Activated naive CD4-positive, alpha-beta T cell treated with anti-CD3 and anti-CD28 coated beads, Interleukin-2, amount 50 U/mL, for 72 hours (primary cell): ENCODE measurements around the gene NOS1AP. TPM values are rescaled to one million over a fixed set of nuclear protein-coding genes. Genes with fewer than 3 reads are reported as not detected.

Source experiments
- ATAC-seq, 2 donors: fragments of 150-1000 bp; cut with Tn5 transposase; 2 replicates each; pipeline ENCODE4 v1.10.0; 2021; ENCODE audit warnings: mild to moderate bottlenecking in 2 of 2, moderate library complexity in 2 of 2
- DNase-seq, 2 donors: peaks; one replicate each; pipeline ENCODE4 v3.0.0; 2021 to 2022; ENCODE audit warnings: low spot score in 2 of 2
- H3K27ac Mint-ChIP-seq, 2 donors: one replicate each; pipeline ENCODE4 v1.8.0; 2022; ENCODE audit warnings: mild to moderate bottlenecking in 2 of 2, mixed read lengths in 2 of 2
- H3K36me3 Mint-ChIP-seq, 2 donors: one replicate each; pipeline ENCODE4 v1.8.0; 2022; ENCODE audit warnings: mixed read lengths in 2 of 2
- H3K9me3 Mint-ChIP-seq, 2 donors: one replicate each; pipeline ENCODE4 v1.8.0; 2022; ENCODE audit warnings: mixed read lengths in 2 of 2
- total RNA-seq, 2 donors: library from RNA; stranded (reverse); gene quantifications; one replicate each; pipeline ENCODE4 v1.2.3, GENCODE V29; 2022

Gene NOS1AP
- total RNA-seq, 2 donors from 2014 or later: 0.18 to 0.27 TPM

DNA sequence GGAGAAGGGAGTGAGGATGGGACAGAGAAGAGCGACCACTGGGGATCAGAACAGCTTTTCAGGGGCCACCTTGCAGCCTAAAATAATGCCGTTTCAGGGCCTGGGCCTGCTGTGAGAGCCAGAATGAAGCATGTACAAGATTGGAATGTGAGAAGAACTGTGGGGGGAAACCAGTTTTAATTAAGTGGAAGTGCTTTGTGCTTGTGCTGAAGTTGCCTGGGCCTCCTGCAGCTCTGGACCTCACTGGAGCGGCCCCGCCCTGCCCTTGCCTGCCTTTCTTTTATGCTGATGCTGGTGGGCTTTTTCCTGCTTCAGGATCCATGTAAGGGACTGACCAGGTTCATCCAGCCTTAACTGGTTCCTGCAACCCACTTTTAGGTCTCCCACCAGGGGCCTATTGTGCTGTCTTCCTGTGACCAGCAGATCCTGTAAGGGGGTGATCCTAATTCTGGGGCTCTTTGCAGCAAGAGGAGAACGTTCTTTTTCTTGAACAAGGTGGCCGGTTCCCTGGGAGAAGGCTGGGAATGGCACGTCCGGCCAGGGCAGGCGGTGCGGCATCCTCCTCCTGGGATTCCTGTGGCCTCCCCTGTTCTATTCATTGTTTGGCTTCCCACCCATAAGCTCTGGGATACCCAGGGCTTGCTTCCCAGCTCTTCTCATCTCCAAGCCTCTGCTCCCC is 315.2 kb downstream of the NOS1AP start:
- no peak for DNase-seq
- no peaks in the 10 kb centered on the region for H3K36me3 Mint-ChIP-seq
- ATAC-seq: no peak
- peak overlapping the region in 1 of 2 donors; percentile 52 for H3K27ac Mint-ChIP-seq
- H3K9me3 Mint-ChIP-seq: no peaks in the 10 kb centered on the region

DNA sequence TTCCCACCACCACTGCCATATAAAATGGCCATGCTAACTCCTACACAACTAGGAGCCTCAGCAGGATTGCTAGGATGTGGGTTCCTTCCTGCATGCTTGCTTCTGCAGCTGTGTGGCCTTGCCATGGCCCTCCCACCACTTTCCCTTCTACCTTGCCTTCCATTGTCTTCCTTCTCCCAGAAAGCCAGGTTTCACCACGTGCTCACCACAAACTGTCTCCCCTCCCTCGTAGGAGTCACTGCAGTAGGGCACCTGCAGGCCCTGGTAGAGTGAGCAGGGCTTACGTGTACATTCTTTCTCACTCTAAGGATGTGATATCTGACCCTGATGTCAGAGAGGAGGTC is 315.8 kb downstream of the NOS1AP start:
- ATAC-seq (no peak), DNase-seq (no peak)
- Mint-ChIP-seq H3K9me3 (no peaks in the 10 kb centered on the region), H3K36me3 (no peaks in the 10 kb centered on the region), H3K27ac (no peak overlapping the region)

DNA sequence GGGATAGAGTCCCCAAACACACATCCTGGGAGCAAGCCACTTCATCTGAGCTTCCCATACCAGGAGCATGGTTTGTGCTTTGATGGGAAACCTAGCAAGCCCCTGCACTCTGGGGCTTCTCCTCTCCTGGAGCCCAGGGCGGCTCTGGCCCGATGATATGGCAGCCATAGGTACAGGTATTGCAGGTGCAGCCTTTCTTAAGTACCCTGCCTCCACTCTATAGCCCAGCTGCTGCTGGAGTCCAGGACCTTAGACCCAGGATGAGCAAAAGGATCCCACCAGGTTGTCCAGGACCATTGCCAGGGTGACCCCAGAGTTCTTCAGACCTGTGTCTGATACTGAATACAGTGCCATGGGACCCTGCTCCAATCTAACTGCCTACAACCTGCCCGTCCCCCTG is 316.2 kb downstream of the NOS1AP start:
- H3K36me3 Mint-ChIP-seq: no peaks in the 10 kb centered on the region
- no peaks in the 10 kb centered on the region for H3K9me3 Mint-ChIP-seq
- no peak overlapping the region for H3K27ac Mint-ChIP-seq
- ATAC-seq (no peak), DNase-seq (no peak)

DNA sequence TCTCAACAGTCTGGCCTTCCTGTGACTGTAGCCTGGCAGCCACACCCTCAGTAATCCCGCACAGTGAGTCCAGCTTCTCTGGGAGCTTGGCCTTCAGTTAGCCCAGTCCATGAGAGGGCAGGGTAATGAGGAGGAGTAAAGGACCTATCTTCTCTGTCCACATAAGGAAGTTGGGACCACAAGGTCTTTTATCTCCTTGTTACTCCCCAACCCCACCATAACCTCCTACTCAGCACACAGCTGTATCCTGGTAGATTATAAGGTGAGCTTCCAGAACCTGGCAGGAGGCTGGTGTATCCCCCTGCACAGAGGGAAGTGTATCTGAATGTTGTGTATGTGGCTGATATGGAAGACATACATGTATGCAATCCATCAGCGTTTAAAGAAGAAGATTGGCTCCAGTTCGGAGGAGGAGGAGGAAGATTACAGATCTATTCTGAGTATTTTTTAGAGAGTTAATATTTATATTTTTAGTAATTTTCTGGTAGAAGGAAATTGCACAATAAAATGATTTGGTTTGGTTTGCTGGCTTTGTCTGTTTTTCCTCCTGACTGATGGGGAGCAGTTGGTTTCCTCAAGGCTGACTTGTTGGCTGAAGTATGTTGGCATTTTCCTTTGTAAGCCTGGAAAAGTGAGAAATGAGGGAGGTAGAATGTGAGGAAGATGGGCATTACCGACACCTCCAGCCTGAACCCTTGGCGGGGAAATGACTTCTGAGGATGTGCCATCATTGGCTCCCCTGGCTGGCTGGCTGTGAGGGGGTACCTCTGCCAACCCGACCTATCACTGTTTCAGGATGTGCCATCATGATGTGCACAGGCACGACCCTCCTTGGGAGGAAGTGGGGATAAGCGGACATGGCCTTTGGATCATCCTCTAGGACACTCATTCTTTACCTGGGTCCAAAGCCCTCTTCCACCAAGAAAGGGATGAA is 317.1 kb downstream of the NOS1AP start:
- ATAC-seq: no peak
- H3K9me3 Mint-ChIP-seq: no peaks in the 10 kb centered on the region
- H3K27ac Mint-ChIP-seq: no peak overlapping the region

DNA sequence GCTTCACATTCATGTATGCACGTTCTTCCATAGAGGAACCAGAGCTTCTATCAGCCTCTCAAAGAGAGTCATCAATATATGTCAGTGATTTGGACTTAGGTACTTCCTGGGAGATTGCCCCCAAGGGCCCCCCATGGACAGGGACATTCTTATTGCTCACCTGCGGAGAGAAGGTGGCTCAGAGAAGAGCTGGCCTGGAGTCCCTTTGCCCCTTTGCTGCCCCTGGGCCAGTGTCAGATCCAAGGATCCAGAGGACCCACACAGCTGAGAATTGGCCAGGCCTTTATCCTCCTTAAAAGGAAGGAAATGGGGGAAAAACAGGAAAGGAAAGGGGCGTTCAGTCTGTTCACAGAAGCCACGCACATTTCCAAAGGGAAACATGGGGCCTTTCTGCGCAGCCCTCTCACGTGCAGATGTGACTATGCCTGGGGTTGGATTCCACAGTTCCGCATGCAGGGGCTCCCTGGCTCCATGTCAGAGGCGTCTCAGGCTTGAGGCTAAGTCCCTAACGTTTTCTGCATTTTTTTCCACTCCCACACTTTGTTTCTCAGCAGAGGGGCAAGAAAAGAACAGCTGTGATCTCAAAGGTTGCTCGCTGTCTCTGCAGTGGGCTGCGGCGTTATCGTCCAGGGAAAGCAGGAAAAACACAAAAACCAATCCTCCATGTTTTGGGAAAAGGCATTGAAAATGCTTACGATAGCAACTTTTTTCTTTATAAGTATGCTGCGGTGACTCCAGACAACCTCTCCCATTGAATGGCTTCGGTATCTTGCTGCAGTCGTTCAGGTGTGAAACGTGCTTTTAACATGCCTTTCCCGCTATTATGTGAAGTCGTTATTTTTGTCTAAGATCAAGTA is 318.0 kb downstream of the NOS1AP start:
- no peak for ATAC-seq
- H3K9me3 Mint-ChIP-seq: no peaks in the 10 kb centered on the region
- DNase-seq: no peak

More for the DNA sequence above, 317.1 kb downstream of the NOS1AP start:
- no peak for DNase-seq
- no peaks in the 10 kb centered on the region for H3K36me3 Mint-ChIP-seq

DNA sequence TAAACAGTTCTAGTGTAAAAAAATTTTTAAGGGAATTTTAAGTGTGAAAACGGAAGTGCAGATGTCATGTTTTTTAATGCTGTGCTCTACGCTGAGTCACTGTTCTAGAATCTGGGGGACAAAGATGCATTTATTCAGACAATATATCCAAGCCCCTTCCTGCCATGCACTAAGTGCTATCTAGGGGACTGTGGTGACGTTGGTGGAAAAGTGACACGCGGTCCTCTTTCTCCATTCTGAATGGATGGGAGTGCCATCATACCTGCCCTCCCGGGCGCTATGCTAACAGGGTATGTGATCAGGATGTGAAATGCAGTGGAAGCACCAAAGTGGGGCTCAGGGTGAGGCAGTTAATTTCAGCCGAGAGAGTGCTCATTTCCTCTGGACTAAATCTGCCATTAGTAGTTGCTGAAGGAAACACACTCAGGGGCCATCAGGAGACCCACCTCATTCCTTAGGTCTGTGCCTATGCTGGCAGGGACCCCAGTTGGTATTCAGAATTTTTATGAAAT is 318.6 kb downstream of the NOS1AP start:
- Mint-ChIP-seq H3K9me3 (no peaks in the 10 kb centered on the region), H3K27ac (no peak overlapping the region), H3K36me3 (no peaks in the 10 kb centered on the region)
- ATAC-seq (no peak), DNase-seq (no peak)

More for the DNA sequence above, 318.0 kb downstream of the NOS1AP start:
- Mint-ChIP-seq H3K27ac (no peak overlapping the region), H3K36me3 (no peaks in the 10 kb centered on the region)

DNA sequence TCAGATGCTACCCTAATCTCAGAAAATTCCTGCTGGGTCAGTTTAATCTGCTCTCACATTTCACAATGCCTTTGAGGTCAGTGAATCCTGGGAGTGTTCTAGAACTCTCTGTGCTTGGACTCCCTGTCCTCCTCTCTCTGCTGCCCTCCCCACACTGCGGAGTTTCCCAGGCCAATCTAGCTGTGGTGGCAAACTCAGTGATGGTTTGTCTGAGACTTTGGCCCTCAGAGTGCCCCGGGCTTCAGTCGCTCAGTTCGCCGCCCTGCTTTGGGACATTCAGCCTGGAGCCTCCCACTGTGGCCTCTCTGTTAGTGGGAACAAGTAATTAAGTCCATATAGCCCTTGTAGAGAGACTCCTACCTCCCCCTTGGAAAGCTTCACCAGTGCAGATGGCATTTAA is 319.1 kb downstream of the NOS1AP start:
- DNase-seq: no peak
- Mint-ChIP-seq H3K9me3 (no peaks in the 10 kb centered on the region), H3K36me3 (no peaks in the 10 kb centered on the region), H3K27ac (no peak overlapping the region)
- ATAC-seq: no peak

DNA sequence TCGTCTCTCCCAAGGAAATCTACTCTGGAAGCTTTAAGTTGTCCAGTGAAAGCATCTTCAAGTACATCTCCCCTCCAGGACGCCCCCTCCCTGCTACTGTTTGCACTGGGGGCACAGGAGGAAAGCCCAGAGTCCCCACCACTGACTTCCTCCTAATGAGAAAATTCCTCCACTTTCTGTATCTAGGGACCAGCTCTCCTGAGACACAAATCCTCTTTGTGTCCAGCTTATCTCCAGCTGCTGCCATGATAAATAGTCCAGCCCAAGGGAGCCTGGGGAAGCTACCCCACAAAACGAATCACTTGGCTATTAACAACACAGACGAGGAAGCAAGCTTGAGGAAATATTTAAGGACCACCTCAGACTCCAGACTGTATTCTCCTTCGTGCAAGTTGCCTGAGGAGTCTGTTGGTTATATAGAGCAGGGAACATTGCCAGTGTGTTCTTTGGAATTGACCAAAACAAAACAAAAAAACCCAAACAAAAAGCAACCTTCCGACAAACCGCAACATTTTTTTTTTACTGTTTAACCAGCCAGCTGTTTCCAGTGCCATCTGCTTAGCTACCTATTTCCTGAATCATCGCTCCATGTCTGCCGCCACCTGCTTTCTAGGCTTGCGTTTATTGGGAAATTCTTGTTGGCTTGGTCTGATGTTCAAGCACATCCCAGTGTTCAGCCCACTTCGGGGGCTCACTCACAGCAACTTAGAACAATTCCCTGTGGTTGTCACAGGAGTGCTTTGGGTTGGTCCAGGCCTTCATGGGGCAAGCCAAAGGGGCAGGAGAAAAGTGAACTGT is 319.7 kb downstream of the NOS1AP start:
- DNase-seq (no peak), ATAC-seq (no peak)
- no peaks in the 10 kb centered on the region for H3K9me3 Mint-ChIP-seq
- H3K27ac Mint-ChIP-seq: no peak overlapping the region
- no peaks in the 10 kb centered on the region for H3K36me3 Mint-ChIP-seq

DNA sequence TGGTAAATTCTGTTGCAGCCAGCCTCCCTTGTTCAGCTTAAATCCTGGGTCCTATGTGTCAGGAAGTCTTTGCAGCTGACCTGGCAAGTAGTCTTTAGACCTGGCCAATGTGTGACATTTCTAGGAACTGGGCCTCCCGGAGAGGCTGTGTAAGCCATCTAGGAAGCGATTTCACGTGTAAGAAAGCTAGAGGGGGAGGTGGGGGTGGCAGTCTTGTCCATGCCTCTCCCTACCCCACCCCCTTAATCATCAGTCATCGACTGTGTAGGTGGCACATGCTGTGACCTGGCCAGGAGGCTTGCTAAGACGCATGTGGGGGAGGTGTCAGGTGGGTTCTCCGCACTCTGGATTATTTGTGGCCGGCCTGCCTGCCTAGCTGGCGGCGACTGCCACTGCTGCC is 320.5 kb downstream of the NOS1AP start:
- no peak for ATAC-seq
- Mint-ChIP-seq H3K9me3 (no peaks in the 10 kb centered on the region), H3K27ac (no peak overlapping the region), H3K36me3 (no peaks in the 10 kb centered on the region)
- no peak for DNase-seq

DNA sequence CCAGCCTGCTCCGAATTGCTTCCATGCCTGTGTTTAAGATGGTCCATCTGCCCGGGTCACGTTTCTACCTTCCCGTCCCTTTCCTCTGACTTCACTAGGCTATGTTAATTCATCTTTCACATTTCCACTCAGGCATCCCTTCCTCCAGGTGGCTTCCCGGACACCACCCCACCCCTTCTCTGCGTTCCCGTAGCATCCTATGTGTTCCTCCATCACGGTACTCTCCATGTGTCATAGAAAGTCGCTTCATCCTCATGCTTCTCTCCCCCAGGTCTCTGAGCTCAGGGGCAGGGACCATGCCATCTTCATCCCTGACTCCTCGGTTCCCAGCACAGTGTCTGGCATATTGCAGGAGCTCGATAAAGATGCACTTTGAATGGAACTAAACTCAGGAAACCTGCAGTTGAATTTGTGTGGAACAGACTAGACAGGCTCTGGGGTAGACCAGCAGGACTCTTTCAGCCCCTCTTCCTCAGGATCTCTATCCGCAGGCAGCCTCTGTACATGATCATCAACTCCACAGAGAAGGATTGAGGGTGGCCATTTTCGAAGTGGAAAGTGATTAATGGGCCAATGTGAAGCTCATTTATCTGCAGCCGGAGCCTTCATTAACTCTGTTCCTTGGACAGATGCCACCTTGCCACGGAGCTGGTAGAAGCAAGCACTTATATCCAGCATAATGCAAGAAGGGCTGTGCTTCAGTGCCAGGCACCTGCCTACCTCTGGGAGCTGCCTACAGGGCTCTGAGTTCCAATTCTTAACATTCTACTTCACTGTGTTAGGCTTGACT is 321.1 kb downstream of the NOS1AP start:
- Mint-ChIP-seq H3K36me3 (no peaks in the 10 kb centered on the region), H3K9me3 (no peaks in the 10 kb centered on the region)
- no peak for ATAC-seq

DNA sequence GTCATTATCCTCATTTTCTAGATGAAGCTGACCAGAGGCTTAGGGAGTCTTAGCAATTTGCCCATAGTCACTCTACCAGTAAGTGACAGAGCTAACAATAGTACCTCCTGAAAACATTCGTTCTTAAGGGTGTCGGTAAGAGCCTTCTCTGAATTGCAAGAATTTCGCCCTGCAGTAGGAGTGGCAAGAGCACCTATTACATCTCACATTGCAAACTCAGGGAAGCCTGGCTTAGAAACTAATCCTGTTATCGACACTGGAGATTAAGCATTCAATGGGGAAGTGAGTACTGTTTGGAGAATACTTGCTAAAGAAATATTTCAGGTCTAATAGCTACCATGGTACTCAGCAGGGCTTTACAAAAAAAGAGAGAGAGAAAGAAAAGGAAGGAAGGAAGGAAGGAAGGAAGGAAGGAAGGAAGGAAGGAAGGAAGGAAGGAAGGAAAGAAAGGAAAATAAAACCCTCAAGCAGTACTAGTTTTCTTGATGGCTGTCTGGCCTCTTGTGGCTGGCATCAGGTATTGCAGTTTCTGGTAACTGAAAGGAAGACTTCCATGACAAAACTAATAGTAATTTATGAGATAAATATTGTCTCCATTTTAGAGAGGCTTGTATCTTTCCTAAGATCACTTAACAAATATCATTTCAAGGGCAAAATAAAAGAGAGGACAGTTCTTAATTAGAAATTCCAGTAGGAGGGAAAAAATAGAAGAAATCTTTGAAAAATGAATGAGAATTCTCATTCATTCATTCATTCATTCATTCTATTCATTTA is 322.5 kb downstream of the NOS1AP start:
- DNase-seq: no peak
- no peak overlapping the region for H3K27ac Mint-ChIP-seq
- no peaks in the 10 kb centered on the region for H3K9me3 Mint-ChIP-seq
- ATAC-seq: no peak
- no peaks in the 10 kb centered on the region for H3K36me3 Mint-ChIP-seq

More for the DNA sequence above, 321.1 kb downstream of the NOS1AP start:
- DNase-seq: no peak
- no peak overlapping the region for H3K27ac Mint-ChIP-seq

DNA sequence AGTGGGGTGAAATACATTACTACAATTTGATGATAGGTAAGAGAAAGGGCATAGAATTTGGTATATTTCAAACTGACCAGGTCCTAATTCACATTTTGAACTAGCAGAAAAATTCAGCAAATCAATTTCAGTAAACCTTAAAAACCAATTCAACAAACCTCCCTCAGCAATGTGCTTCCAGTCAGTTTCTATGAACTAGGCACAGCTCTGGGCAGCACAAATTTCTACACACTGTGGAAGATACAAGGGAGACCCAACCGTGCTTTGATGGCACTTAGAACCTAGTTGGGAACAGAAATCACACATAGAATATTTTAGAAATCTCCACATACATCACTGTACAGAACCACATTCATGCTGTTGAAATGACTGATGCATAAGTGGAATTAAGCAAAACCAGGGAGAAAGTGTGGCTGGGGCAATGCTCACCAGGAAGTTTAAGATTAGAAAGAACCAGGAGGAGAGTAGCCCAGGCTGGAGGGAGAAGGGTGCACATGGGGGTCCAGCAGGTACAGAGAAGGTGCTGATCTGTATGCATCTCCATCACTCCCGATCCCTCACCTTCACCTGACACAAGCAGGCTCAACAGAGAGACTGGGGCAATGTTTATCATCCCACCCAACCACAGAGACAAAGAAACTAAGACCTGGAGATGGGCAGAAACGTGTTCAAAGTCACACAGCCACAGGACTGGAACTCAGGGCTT is 326.9 kb downstream of the NOS1AP start:
- no peak overlapping the region for H3K27ac Mint-ChIP-seq

DNA sequence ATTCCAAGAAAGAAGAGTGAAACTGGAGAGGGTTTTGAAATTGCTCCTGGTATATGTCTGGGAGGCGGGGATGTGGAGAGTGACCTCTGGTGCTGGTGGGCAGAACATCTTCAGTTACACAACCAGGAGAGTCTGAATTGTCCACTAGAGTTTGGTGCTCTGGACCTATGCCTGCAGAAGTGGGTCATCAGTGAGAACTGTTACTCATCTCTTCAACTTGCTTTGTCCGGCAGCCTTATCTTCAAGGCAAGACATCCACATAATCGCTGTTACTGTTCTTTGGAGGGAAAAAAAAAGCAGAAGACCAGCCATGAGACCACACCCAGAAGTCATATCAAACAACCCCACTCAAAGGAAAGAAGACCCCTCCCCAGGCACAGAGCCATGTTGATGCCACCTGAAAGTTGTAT is 327.6 kb downstream of the NOS1AP start:
- no peak for ATAC-seq
- H3K36me3 Mint-ChIP-seq: no peaks in the 10 kb centered on the region
- no peak for DNase-seq
- H3K9me3 Mint-ChIP-seq: no peaks in the 10 kb centered on the region
- no peak overlapping the region for H3K27ac Mint-ChIP-seq

More for the DNA sequence above, 326.9 kb downstream of the NOS1AP start:
- Mint-ChIP-seq H3K36me3 (no peaks in the 10 kb centered on the region), H3K9me3 (no peaks in the 10 kb centered on the region)
- no peak for DNase-seq
- ATAC-seq: no peak

DNA sequence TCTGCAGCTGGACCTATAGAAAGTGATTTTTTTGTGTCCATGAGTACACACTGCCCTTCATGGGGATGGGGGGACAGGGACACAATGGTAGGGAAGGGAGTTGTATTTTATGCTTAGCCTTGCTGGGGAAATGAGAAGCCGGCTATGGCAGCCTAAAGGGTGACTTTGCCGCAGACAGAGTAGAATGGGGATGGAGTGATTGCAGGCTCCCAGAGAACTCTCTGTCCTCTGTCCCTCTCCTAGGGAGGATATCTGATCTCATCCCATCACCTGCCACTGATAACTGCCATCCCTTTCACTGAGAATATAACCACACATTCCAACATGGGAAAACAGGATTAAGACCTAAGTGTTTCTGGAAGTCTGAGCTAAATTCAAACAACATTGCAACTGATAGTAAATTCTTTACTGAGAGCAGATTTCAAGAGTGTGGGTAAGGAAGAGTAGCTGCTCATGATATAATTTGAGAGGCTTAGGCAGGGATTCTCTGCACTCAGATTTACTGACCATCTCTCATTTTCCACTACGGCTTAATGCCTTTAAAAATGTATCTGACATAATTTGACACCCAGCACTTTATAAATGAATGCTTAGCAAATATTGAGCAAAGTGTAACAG is 328.6 kb downstream of the NOS1AP start:
- no peaks in the 10 kb centered on the region for H3K9me3 Mint-ChIP-seq
- H3K36me3 Mint-ChIP-seq: no peaks in the 10 kb centered on the region
- no peak overlapping the region for H3K27ac Mint-ChIP-seq
- ATAC-seq (no peak), DNase-seq (no peak)
